Osteoblast (primary cell): Measurements from ENCODE around the gene COMP. TPM values are rescaled to one million over a fixed set of nuclear protein-coding genes. Genes with fewer than 3 reads are reported as not detected.

ENCODE experiments used
- DNase-seq: peaks from one replicate; pipeline ENCODE4 v3.0.0; 2011; ENCODE audit warnings: low spot score, mixed read lengths; ENCODE audit not compliant: insufficient read length; ENCODE audit errors: missing footprints
- H2AFZ ChIP-seq: 2 replicates; pipeline ENCODE4 v1.6.0; 2011; ENCODE audit warnings: mild to moderate bottlenecking, low read length
- H3K27ac ChIP-seq: 2 replicates; pipeline ENCODE4 v1.5.1; 2011; ENCODE audit warnings: mild to moderate bottlenecking, low read depth, low read length, moderate library complexity
- H3K27me3 ChIP-seq: 2 replicates; pipeline ENCODE4 v1.6.0; 2012; ENCODE audit warnings: mild to moderate bottlenecking, control low read depth, inconsistent platforms, low read length, moderate library complexity; ENCODE audit not compliant: insufficient read depth
- H3K36me3 ChIP-seq: 2 replicates; pipeline ENCODE4 v1.5.1; 2011; ENCODE audit warnings: mild to moderate bottlenecking, low read length, control low read depth, moderate library complexity; ENCODE audit not compliant: insufficient read depth
- H3K4me1 ChIP-seq: 2 replicates; pipeline ENCODE4 v1.5.1; 2011; ENCODE audit warnings: mild to moderate bottlenecking, low read length, control low read depth, moderate library complexity; ENCODE audit not compliant: insufficient read depth
- H3K4me2 ChIP-seq: 2 replicates; pipeline ENCODE4 v1.6.0; 2011; ENCODE audit warnings: mild to moderate bottlenecking, low read length; ENCODE audit not compliant: insufficient read depth
- H3K4me3 ChIP-seq: fragments of 200-600 bp; sonication (generic); 3 replicates; pipeline ENCODE4 v1.5.1; 2012; ENCODE audit warnings: mild to moderate bottlenecking, low read length, inconsistent platforms; ENCODE audit not compliant: insufficient read depth
- H3K79me2 ChIP-seq: 2 replicates; pipeline ENCODE4 v1.6.0; 2012; ENCODE audit warnings: mild to moderate bottlenecking, low read length, control low read depth, inconsistent platforms; ENCODE audit not compliant: insufficient read depth
- H3K9me3 ChIP-seq: 2 replicates; pipeline ENCODE4 v1.5.1; 2011; ENCODE audit warnings: low read depth, low read length, control low read depth
- H4K20me1 ChIP-seq: 2 replicates; pipeline ENCODE4 v1.6.0; 2012; ENCODE audit warnings: mild to moderate bottlenecking, low read length, control low read depth; ENCODE audit not compliant: insufficient read depth
- CTCF ChIP-seq: IDR thresholded peaks from 2 replicates; pipeline ENCODE4 v1.5.1; 2011; ENCODE audit warnings: mild to moderate bottlenecking, low read depth, low read length, moderate library complexity; ENCODE audit errors: extremely low read depth
- total RNA-seq: library from RNA; depleted of rRNA; stranded (reverse); fragments of >200 nt; gene quantifications from 2 replicates; pipeline ENCODE4 v1.2.3, GENCODE V29; 2012

Gene COMP
- total RNA-seq, 1 donor: 14.8 TPM

GRCh38 chr19:18783958-18784785 lies 6.9 kb downstream of the COMP start:
- H3K27me3 ChIP-seq: peaks cover 8% of the 10 kb centered on the region
- no peak overlapping the region for H3K4me2 ChIP-seq
- no peaks in the 10 kb centered on the region for H3K36me3 ChIP-seq
- peaks cover 3% of the 10 kb centered on the region for H4K20me1 ChIP-seq
- no peak overlapping the region for H3K27ac ChIP-seq
- no peaks in the 10 kb centered on the region for H3K4me1 ChIP-seq
- DNase-seq: peak; percentile 71
- no peaks in the 10 kb centered on the region for H3K79me2 ChIP-seq
- H3K9me3 ChIP-seq: no peaks in the 10 kb centered on the region
- no peak overlapping the region for H3K4me3 ChIP-seq
- TF ChIP-seq CTCF: no peak
- H2AFZ ChIP-seq: no peak overlapping the region

DNA sequence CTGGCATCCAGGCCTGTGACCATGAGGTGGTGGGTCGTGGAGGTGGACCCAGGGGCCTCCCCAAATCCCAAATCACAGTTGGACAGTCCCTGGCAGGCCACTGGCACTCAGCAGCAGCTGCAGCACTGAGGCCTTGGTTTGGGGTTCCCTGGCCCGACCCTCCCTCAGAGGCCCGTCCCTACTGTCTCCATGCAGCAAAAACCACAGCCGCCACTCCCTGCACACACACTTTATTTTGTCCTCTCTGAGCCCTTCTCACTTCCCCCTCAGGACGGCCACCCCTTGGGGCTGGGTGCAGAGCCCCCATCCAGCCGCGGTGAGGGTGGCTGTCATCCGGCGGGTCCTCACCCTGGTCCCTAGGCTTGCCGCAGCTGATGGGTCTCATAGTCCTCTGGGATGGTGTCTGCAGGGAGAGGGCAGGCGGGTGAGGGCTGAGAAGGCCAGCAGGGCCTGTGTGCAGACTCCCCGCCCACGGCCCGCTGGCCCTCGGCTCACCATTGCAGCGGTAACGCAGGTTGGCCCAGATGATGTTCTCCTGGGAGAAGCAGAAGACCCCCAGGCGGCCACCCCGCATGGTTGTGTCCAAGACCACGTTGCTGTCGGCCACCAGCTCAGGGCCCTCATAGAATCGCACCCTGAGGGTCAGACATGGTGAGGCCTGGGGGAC lies 8.4 kb downstream of the COMP start:
- H3K79me2 ChIP-seq: no peaks in the 10 kb centered on the region
- no peak overlapping the region for H2AFZ ChIP-seq

DNA sequence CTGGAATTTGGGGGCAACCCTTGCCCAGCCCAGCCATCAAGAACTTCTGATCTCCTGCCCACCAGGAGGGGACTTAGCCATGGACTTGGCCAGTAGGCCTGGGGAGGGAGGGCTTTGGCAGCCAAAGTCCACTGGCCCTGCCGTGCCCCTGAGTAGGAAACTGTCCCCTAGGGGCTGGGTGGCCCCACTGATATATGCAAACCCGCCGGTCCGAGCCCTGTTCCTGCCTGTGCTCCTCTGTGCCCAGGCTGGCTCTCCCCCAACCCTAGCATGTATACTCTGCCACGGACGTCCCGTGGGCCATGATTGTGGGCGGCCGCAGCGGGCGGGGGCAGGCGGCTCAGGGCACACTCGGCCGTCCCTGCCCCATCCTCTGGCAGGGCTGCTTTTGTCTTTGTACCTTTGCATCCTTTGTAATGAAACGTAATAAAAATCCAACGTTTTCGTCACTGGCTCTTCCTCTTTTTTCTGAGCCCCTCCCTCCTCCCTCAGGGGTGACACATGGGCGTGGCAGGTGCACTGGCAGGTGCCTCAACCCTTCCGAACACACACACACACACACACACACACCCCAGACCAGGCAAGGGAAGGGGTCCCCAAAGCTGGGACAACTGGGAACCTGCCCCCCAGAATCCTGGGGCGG lies 9.1 kb downstream of the COMP start:
- peak; percentile 89 for DNase-seq
- Histone ChIP-seq H3K27ac (no peak overlapping the region), H3K4me1 (no peaks in the 10 kb centered on the region), H3K4me2 (no peak overlapping the region), H3K4me3 (no peak overlapping the region), H2AFZ (no peak overlapping the region), H4K20me1 (peaks cover 3% of the 10 kb centered on the region), H3K36me3 (no peaks in the 10 kb centered on the region), H3K27me3 (no peaks in the 10 kb centered on the region), H3K9me3 (no peaks in the 10 kb centered on the region), H3K79me2 (no peaks in the 10 kb centered on the region)
- TF ChIP-seq CTCF: no peak

More for the DNA sequence above, 8.4 kb downstream of the COMP start:
- no peaks in the 10 kb centered on the region for H3K27me3 ChIP-seq
- H3K36me3 ChIP-seq: no peaks in the 10 kb centered on the region
- H3K4me1 ChIP-seq: no peaks in the 10 kb centered on the region
- no peak for TF ChIP-seq CTCF
- DNase-seq: no peak
- no peak overlapping the region for H3K4me2 ChIP-seq
- H4K20me1 ChIP-seq: peaks cover 3% of the 10 kb centered on the region
- no peak overlapping the region for H3K27ac ChIP-seq
- H3K9me3 ChIP-seq: no peaks in the 10 kb centered on the region
- H3K4me3 ChIP-seq: no peak overlapping the region
